ENCODE measurements around the gene ELP4.

ELP4 gene

DNA sequence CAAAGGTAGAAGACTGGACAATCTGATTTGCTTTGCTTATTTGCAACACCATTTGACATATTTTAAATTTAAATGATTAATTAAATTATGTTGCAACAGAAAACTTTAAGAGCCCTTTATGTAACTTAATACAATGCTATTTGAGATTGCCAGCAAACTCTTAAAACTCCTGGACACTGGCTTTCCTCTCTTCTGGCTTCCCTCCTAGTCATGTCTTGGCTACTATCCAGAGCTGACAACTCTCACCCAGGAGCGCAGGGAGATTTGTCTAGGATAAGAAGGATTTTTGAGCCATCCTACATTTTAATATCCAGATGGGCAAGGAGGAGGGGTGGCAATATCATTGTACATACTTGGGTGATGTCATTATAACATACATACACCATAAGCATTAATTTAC, 134.3 kb downstream of the ELP4 start:
- Histone ChIP-seq H3K9ac (ENCODE audit: low read depth, low read length) (no peak overlapping the region), H3K4me1 (ENCODE audit: insufficient read depth, low read length) (no peaks in the 10 kb centered on the region; the same call in 1 of the 2 replicates), H3K36me3 (ENCODE audit: insufficient read depth, low read length) (no peaks in the 10 kb centered on the region), H3K27me3 (ENCODE audit: insufficient read depth, low read length) (no peaks in the 10 kb centered on the region), H3K9me3 (ENCODE audit: insufficient read depth, low read depth, low read length) (no peaks in the 10 kb centered on the region), H3K4me3 (ENCODE audit: low read length) (no peak overlapping the region), H3K27ac (ENCODE audit: low read depth, low read length) (no peak overlapping the region)
- no CpG with 5 or more reads among the region's 1 CpG for WGBS

DNA sequence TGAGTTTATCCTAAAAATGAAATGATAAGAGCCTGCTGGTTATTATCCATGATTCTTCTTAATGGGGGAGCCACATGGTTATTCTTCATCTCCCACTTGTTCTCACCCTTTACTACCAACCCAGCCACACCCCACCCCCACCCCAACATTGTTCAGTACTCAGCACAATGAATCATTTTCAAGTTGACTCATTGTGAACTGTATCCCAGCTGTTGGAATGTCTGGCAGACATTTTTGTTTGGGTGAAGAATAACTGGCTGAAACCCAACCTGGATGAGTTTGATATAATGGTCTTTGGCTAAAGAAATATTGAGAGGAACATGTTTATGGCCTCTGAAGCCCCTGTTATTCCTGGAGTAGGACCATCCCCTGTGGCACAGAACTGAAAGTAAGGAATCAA, 136.2 kb downstream of the ELP4 start:
- H3K36me3 ChIP-seq (ENCODE audit: insufficient read depth, low read length) = no peaks in the 10 kb centered on the region
- H3K9me3 ChIP-seq (ENCODE audit: insufficient read depth, low read depth, low read length) = no peaks in the 10 kb centered on the region
- H3K27ac ChIP-seq (ENCODE audit: low read depth, low read length) = no peak overlapping the region
- peaks cover 18% of the 10 kb centered on the region for H3K4me1 ChIP-seq (ENCODE audit: insufficient read depth, low read length)
- no peak overlapping the region for H3K9ac ChIP-seq (ENCODE audit: low read depth, low read length)
- no peaks in the 10 kb centered on the region for H3K27me3 ChIP-seq (ENCODE audit: insufficient read depth, low read length)
- H3K4me3 ChIP-seq (ENCODE audit: low read length) = no peak overlapping the region

DNA sequence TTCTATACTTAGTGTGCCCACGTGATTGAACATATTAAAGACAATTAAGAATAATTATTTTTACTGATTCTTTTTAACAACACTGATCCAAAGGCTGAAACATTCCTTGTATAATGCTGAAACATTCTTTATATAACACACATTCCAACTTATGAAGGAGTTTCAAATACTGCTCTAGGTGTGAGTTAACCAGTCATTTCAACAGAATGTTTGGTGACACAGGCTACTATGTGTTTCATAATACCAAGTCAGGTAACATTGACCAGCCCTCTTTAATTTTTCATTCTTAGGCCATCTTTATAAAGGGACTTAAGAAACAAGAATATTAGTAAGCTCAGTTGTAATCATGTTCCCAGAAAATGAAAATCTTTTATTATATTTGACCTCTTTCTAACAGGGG, 136.6 kb downstream of the ELP4 start:
- Histone ChIP-seq H3K27me3 (ENCODE audit: insufficient read depth, low read length) (no peaks in the 10 kb centered on the region), H3K9me3 (ENCODE audit: insufficient read depth, low read depth, low read length) (no peaks in the 10 kb centered on the region), H3K9ac (ENCODE audit: low read depth, low read length) (no peak overlapping the region), H3K36me3 (ENCODE audit: insufficient read depth, low read length) (no peaks in the 10 kb centered on the region), H3K4me3 (ENCODE audit: low read length) (no peak overlapping the region), H3K4me1 (ENCODE audit: insufficient read depth, low read length) (peaks cover 22% of the 10 kb centered on the region), H3K27ac (ENCODE audit: low read depth, low read length) (no peak overlapping the region)
- no CpG with 5 or more reads among the region's 1 CpG for WGBS

DNA sequence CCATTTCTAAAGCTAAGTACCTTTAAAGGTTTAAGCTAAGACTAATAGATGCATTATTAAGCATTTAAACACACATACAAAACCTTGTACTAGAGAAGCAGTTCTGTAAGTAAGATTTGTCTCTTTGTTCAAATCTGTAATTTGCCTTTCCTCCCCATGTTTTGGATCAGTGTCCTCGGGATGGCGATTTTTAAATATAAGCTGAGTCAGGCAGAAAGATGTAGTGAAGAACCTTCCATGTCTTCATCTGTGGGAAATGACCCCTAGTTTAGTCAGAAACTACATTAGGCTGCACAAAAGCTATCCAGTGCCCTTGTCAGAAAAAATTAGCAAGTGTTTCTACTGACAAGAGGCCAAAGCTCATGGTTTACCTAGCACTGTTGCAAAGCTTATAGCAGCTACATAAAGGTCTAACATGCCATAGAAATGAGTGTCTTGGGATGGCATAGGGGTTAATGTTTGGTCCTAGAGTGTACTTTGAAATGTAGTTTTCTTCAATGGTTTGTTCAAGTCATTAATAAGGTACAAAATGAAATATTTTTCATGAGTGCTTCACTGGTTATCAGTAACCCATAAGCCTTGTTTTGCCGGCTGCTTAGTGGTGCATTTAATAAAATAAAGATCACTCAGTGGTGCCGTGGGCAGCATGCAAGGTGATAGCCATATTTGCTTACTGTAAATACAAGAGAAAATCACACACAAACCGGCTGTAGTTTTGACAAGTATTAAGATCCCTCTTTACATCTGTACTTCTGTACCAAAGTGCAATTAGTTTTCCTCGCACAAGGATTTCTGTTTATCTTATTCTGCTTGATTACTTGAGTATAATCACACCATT, 139.8 kb downstream of the ELP4 start:
- Histone ChIP-seq H3K4me1 (ENCODE audit: insufficient read depth, low read length) (peaks cover 28% of the 10 kb centered on the region), H3K36me3 (ENCODE audit: insufficient read depth, low read length) (no peaks in the 10 kb centered on the region), H3K4me3 (ENCODE audit: low read length) (no peak overlapping the region), H3K9me3 (ENCODE audit: insufficient read depth, low read depth, low read length) (no peaks in the 10 kb centered on the region), H3K27me3 (ENCODE audit: insufficient read depth, low read length) (no peaks in the 10 kb centered on the region), H3K27ac (ENCODE audit: low read depth, low read length) (no peak overlapping the region), H3K9ac (ENCODE audit: low read depth, low read length) (no peak overlapping the region)
- 89% methylated on average over 6 of the region's 6 CpGs for WGBS

DNA sequence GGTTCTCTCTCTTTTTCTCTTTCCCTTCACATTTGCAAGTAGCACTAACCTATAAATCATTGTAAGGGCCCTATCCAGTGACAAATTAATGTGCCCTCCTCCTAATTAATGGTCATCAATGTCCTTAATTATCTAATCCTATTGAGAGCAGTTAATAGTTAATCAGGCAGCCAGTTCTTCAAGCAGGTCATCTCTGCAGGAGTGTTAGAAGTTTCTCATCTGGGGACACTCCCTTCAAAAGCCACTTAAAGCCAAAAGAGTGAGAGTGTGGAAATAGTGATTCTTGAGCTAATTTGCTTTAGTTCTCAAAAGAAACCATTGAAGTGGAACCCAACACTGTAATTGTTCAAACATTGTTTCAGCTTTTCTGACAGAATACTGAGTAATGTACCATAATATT, 141.6 kb downstream of the ELP4 start:
- Histone ChIP-seq H3K27me3 (ENCODE audit: insufficient read depth, low read length) (no peaks in the 10 kb centered on the region), H3K9ac (ENCODE audit: low read depth, low read length) (no peak overlapping the region), H3K36me3 (ENCODE audit: insufficient read depth, low read length) (no peaks in the 10 kb centered on the region), H3K4me1 (ENCODE audit: insufficient read depth, low read length) (peaks cover 36% of the 10 kb centered on the region), H3K4me3 (ENCODE audit: low read length) (no peak overlapping the region), H3K9me3 (ENCODE audit: insufficient read depth, low read depth, low read length) (no peaks in the 10 kb centered on the region), H3K27ac (ENCODE audit: low read depth, low read length) (no peak overlapping the region)

DNA sequence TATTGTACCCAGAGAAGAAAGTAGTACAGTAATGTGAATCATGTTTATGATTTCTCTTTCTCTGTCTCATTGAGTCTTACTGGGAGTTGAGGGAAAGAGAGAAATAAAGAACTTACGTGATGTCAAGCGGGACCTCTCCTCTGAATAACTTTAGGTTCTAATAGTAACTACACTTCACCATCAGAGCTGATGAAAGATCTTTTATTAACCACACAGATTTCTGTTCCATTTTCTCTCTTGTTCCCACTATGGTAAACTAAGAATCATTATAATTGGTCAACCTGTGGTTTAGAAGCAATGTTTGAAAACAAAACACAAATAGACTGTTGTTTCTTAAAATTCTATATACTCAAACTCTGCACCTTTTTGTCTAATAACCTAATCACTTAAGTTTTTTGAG, 142.3 kb downstream of the ELP4 start:
- H3K9me3 ChIP-seq (ENCODE audit: insufficient read depth, low read depth, low read length) = no peaks in the 10 kb centered on the region
- no peak overlapping the region for H3K9ac ChIP-seq (ENCODE audit: low read depth, low read length)
- H3K27me3 ChIP-seq (ENCODE audit: insufficient read depth, low read length) = no peaks in the 10 kb centered on the region
- no peak overlapping the region for H3K27ac ChIP-seq (ENCODE audit: low read depth, low read length)
- H3K4me1 ChIP-seq (ENCODE audit: insufficient read depth, low read length) = peaks cover 36% of the 10 kb centered on the region
- WGBS = 94% methylated on average over 2 of the region's 2 CpGs
- no peaks in the 10 kb centered on the region for H3K36me3 ChIP-seq (ENCODE audit: insufficient read depth, low read length)
- no peak overlapping the region for H3K4me3 ChIP-seq (ENCODE audit: low read length)

DNA sequence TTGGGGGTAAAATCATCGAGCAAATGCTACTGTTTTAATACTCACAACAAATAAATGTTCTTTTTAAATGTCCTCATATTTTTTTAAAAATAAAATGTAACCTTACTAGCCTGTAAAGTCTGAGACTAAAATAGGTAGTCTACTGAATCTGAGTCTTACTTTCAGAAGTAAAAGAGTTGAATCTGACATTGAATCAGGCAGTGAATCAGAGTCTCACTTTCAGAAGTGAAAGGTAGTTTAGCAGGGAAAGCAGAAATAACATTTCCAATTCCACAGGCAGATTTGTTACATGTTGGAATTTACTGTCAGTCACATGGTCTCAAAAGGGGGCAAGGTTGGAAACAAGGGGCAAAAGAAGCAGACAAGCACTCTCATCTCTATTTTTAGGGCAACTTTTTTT, 143.0 kb downstream of the ELP4 start:
- no peaks in the 10 kb centered on the region for H3K9me3 ChIP-seq (ENCODE audit: insufficient read depth, low read depth, low read length)
- no peak overlapping the region for H3K9ac ChIP-seq (ENCODE audit: low read depth, low read length)
- no peaks in the 10 kb centered on the region for H3K36me3 ChIP-seq (ENCODE audit: insufficient read depth, low read length)
- H3K27me3 ChIP-seq (ENCODE audit: insufficient read depth, low read length) = no peaks in the 10 kb centered on the region
- H3K27ac ChIP-seq (ENCODE audit: low read depth, low read length) = no peak overlapping the region
- H3K4me1 ChIP-seq (ENCODE audit: insufficient read depth, low read length) = peaks cover 36% of the 10 kb centered on the region
- no peak overlapping the region for H3K4me3 ChIP-seq (ENCODE audit: low read length)
- WGBS = no CpG with 5 or more reads among the region's 1 CpG

DNA sequence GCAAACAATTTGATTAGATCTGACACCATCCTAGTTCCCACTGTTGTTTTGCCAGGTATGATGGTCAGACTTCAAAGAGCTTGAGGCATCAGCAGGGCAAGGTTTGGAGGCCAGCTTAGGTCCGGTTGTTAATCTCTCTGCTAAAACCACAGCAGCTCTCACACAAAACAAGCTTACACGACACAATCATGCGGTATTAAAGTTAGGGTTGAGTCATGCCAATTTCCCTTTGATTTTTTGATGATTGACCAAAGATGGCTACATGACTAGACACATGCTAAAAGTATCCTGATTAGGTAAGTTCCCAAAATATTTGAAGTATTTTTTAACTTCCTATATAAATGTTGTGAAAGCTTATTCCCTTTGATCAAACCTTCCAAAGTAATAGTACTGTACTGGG, 145.9 kb downstream of the ELP4 start:
- no peak overlapping the region for H3K4me3 ChIP-seq (ENCODE audit: low read length)
- no peaks in the 10 kb centered on the region for H3K9me3 ChIP-seq (ENCODE audit: insufficient read depth, low read depth, low read length)
- no peak overlapping the region for H3K9ac ChIP-seq (ENCODE audit: low read depth, low read length)
- peaks cover 21% of the 10 kb centered on the region for H3K4me1 ChIP-seq (ENCODE audit: insufficient read depth, low read length)
- no peaks in the 10 kb centered on the region for H3K27me3 ChIP-seq (ENCODE audit: insufficient read depth, low read length)
- H3K27ac ChIP-seq (ENCODE audit: low read depth, low read length) = no peak overlapping the region
- WGBS = 80% methylated on average over 3 of the region's 3 CpGs
- H3K36me3 ChIP-seq (ENCODE audit: insufficient read depth, low read length) = no peaks in the 10 kb centered on the region

DNA sequence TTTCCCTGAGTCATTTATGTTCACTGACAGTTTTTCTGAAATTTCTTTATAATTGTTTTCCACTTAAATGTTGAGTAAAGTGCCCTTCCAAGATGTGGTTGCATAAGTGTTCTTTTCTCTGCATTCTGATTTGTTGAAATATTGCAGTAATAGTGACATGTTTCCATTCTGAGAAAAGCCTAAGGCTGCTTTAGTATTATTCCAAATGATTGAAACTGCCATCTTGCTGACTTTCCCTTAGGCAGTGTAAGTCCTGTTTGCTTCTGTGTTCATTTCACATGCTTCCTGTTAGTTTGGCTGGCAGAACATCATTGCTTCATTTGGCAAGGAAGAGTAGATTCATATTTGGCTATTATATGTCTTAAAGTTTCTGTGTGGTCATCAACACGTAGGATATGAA, 146.5 kb downstream of the ELP4 start:
- Histone ChIP-seq H3K36me3 (ENCODE audit: insufficient read depth, low read length) (no peaks in the 10 kb centered on the region), H3K27me3 (ENCODE audit: insufficient read depth, low read length) (no peaks in the 10 kb centered on the region), H3K27ac (ENCODE audit: low read depth, low read length) (no peak overlapping the region), H3K4me1 (ENCODE audit: insufficient read depth, low read length) (peaks cover 15% of the 10 kb centered on the region), H3K9ac (ENCODE audit: low read depth, low read length) (no peak overlapping the region), H3K4me3 (ENCODE audit: low read length) (no peak overlapping the region), H3K9me3 (ENCODE audit: insufficient read depth, low read depth, low read length) (no peaks in the 10 kb centered on the region)
- no CpG with 5 or more reads among the region's 1 CpG for WGBS

DNA sequence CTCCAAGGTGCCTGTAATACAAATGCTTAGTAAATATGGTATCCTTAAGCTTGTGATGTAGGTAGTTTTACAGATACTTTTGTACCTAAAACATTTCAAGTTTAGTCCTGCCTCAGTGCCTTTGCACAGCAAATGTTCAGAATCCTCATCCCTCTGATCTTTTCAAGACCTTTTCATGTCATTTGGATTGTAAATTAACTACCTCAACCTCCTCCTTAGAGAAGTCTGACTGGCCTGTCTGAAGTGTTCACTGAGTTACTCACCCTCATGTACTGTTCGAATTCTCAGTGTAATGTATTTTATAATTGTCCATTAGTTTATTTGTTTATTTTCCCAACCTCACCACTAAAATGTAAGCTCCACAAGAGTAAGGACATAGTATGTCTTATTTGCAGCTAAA, 147.5 kb downstream of the ELP4 start:
- H3K9ac ChIP-seq (ENCODE audit: low read depth, low read length) = no peak overlapping the region
- peaks cover 9% of the 10 kb centered on the region; the same call in 1 of the 2 replicates for H3K4me1 ChIP-seq (ENCODE audit: insufficient read depth, low read length)
- no peak overlapping the region for H3K4me3 ChIP-seq (ENCODE audit: low read length)
- no peaks in the 10 kb centered on the region for H3K36me3 ChIP-seq (ENCODE audit: insufficient read depth, low read length)
- H3K9me3 ChIP-seq (ENCODE audit: insufficient read depth, low read depth, low read length) = no peaks in the 10 kb centered on the region
- WGBS = no CpG with 5 or more reads among the region's 1 CpG
- H3K27me3 ChIP-seq (ENCODE audit: insufficient read depth, low read length) = no peaks in the 10 kb centered on the region
- H3K27ac ChIP-seq (ENCODE audit: low read depth, low read length) = no peak overlapping the region

DNA sequence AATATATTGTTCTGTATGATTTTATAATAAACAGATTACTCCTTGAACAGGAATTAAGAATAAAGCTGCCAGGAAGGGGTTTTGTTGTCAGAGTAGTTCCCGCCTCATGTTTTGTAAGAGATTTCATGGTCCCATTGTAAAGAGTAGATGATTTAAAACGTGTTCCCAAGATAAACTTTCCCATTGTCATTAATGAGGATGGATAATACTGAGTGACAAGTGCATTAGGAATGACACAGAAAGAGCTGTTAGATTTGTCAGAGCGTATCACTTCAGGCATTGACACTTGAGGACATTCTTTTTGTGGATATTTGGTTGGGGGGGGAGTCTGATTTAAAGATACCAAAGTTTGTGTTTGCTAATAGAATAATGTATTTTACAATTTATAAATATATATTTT, 154.6 kb downstream of the ELP4 start:
- Histone ChIP-seq H3K9ac (ENCODE audit: low read depth, low read length) (no peak overlapping the region), H3K27ac (ENCODE audit: low read depth, low read length) (no peak overlapping the region), H3K36me3 (ENCODE audit: insufficient read depth, low read length) (no peaks in the 10 kb centered on the region), H3K4me3 (ENCODE audit: low read length) (no peak overlapping the region), H3K9me3 (ENCODE audit: insufficient read depth, low read depth, low read length) (no peaks in the 10 kb centered on the region), H3K4me1 (ENCODE audit: insufficient read depth, low read length) (peaks cover 29% of the 10 kb centered on the region), H3K27me3 (ENCODE audit: insufficient read depth, low read length) (no peaks in the 10 kb centered on the region)
- 56% methylated on average over 3 of the region's 3 CpGs for WGBS

DNA sequence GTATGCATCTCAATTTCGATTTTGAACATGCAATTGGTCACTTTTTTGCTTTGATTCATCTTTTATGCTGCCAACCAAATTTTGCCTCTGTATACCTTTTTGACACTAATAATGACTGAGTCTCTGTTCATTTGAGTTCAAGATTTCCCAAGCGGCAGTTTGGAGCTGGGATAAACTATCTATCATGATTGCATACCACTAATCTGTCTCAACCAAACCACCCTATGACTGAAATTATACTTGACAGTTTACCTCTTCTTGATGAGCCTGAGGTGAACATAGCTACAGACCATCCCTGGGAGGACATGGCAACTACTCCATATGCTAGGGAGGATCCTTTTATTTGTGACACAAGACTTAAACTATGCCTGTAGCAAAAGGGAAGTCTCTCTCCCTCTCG, 155.4 kb downstream of the ELP4 start:
- WGBS = 92% methylated on average over 2 of the region's 3 CpGs
- Histone ChIP-seq H3K4me1 (ENCODE audit: insufficient read depth, low read length) (peaks cover 29% of the 10 kb centered on the region), H3K9ac (ENCODE audit: low read depth, low read length) (no peak overlapping the region), H3K27me3 (ENCODE audit: insufficient read depth, low read length) (no peaks in the 10 kb centered on the region), H3K27ac (ENCODE audit: low read depth, low read length) (no peak overlapping the region), H3K9me3 (ENCODE audit: insufficient read depth, low read depth, low read length) (no peaks in the 10 kb centered on the region), H3K36me3 (ENCODE audit: insufficient read depth, low read length) (no peaks in the 10 kb centered on the region), H3K4me3 (ENCODE audit: low read length) (no peak overlapping the region)
